Urinary bladder (tissue), 4 donors: ENCODE results near the gene NPRL2. TPM values are rescaled to one million over a fixed set of nuclear protein-coding genes. Genes with fewer than 3 reads are reported as not detected.

ENCODE experiments used
- DNase-seq: peaks from one replicate; pipeline ENCODE4 v3.0.0-alpha.2; 2015; ENCODE audit errors: extremely low spot score
- H3K27ac ChIP-seq: one replicate; pipeline ENCODE4 v1.5.1; 2013; ENCODE audit warnings: low read depth, mild to moderate bottlenecking, moderate library complexity
- H3K36me3 ChIP-seq: one replicate; pipeline ENCODE4 v1.6.1; 2013; ENCODE audit warnings: mild to moderate bottlenecking, moderate library complexity; ENCODE audit not compliant: insufficient read depth
- H3K4me1 ChIP-seq: one replicate; pipeline ENCODE4 v1.6.1; 2013; ENCODE audit warnings: mild to moderate bottlenecking, moderate library complexity; ENCODE audit not compliant: insufficient read depth
- H3K4me3 ChIP-seq: one replicate; pipeline ENCODE4 v1.5.1; 2013; ENCODE audit warnings: low read depth, low read length
- WGBS: extraction: QIAGEN DNeasy Blood & Tissue Kit; methylation state at CpG from one replicate; pipeline ENCODE4 v1.1.7; 2013; 5-methylcytosine and 5-hydroxymethylcytosine counted together
- polyA plus RNA-seq: library from polyadenylated mRNA; stranded (reverse); fragments of 200-250 nt; gene quantifications from one replicate; pipeline ENCODE4 v1.2.3, GENCODE V29; 2013
- total RNA-seq: library from RNA; depleted of rRNA; stranded (reverse); fragments of >200 nt; gene quantifications from one replicate; pipeline ENCODE4 v1.2.3, GENCODE V29; 2014
- donor health status: healthy with polysubstance abuse.
- donor health status: healthy.

NPRL2 gene
- total and polyA plus RNA-seq, 2 donors: 17.0 to 17.3 TPM

- Histone ChIP-seq H3K36me3 (no peaks in the 10 kb centered on the region), H3K4me1 (no peaks in the 10 kb centered on the region), H3K4me3 (no peak overlapping the region), H3K27ac (no peak overlapping the region)
- 90% methylated on average over 4 of the region's 4 CpGs for WGBS
- DNase-seq: no peak
Measured at GRCh38 chr3:50381383-50381782, 30.8 kb upstream of the NPRL2 start.

- no peaks in the 10 kb centered on the region for H3K36me3 ChIP-seq
- H3K4me3 ChIP-seq: no peak overlapping the region
- no peak for DNase-seq
- no peak overlapping the region for H3K27ac ChIP-seq
- WGBS: 85% methylated on average over 17 of the region's 17 CpGs
- no peaks in the 10 kb centered on the region for H3K4me1 ChIP-seq
Measured at GRCh38 chr3:50380405-50381085, 30.0 kb upstream of the NPRL2 start.

GRCh38 chr3:50378757-50379156 is 28.2 kb upstream of the NPRL2 start:
- Histone ChIP-seq H3K36me3 (no peaks in the 10 kb centered on the region), H3K27ac (no peak overlapping the region), H3K4me3 (no peak overlapping the region), H3K4me1 (no peaks in the 10 kb centered on the region)
- no peak for DNase-seq
- 90% methylated on average over 17 of the region's 17 CpGs for WGBS

- Histone ChIP-seq H3K36me3 (no peaks in the 10 kb centered on the region), H3K4me3 (no peak overlapping the region), H3K27ac (no peak overlapping the region), H3K4me1 (no peaks in the 10 kb centered on the region)
- no peak for DNase-seq
- 77% methylated on average over 6 of the region's 6 CpGs for WGBS
Measured at GRCh38 chr3:50378024-50378423, 27.4 kb upstream of the NPRL2 start.

- 65% methylated on average over 7 of the region's 7 CpGs for WGBS
- DNase-seq: no peak
- Histone ChIP-seq H3K27ac (no peak overlapping the region), H3K4me1 (no peaks in the 10 kb centered on the region), H3K36me3 (no peaks in the 10 kb centered on the region), H3K4me3 (no peak overlapping the region)
Measured at GRCh38 chr3:50375258-50375931, 24.8 kb upstream of the NPRL2 start.

- Histone ChIP-seq H3K36me3 (no peaks in the 10 kb centered on the region), H3K4me3 (no peak overlapping the region), H3K4me1 (no peaks in the 10 kb centered on the region), H3K27ac (no peak overlapping the region)
- no peak for DNase-seq
- WGBS: 70% methylated on average over 22 of the region's 22 CpGs
Measured at GRCh38 chr3:50374363-50375257, 24.0 kb upstream of the NPRL2 start.

GRCh38 chr3:50373146-50374051 is 22.8 kb upstream of the NPRL2 start:
- no peak overlapping the region for H3K4me3 ChIP-seq
- no peaks in the 10 kb centered on the region for H3K36me3 ChIP-seq
- no peaks in the 10 kb centered on the region for H3K4me1 ChIP-seq
- H3K27ac ChIP-seq: no peak overlapping the region
- 51% methylated on average over 12 of the region's 12 CpGs for WGBS
- DNase-seq: no peak

- no peak for DNase-seq
- 61% methylated on average over 8 of the region's 8 CpGs for WGBS
- no peak overlapping the region for H3K27ac ChIP-seq
- no peaks in the 10 kb centered on the region for H3K4me1 ChIP-seq
- no peaks in the 10 kb centered on the region for H3K36me3 ChIP-seq
- H3K4me3 ChIP-seq: no peak overlapping the region
Measured at GRCh38 chr3:50372349-50372748, 21.8 kb upstream of the NPRL2 start.

- Histone ChIP-seq H3K27ac (no peak overlapping the region), H3K4me1 (no peaks in the 10 kb centered on the region), H3K4me3 (no peak overlapping the region), H3K36me3 (no peaks in the 10 kb centered on the region)
- 80% methylated on average over 3 of the region's 3 CpGs for WGBS
- no peak for DNase-seq
Measured at GRCh38 chr3:50371133-50371685, 20.6 kb upstream of the NPRL2 start.

- DNase-seq: no peak
- WGBS: 36% methylated on average over 14 of the region's 14 CpGs
- Histone ChIP-seq H3K4me1 (no peaks in the 10 kb centered on the region), H3K36me3 (no peaks in the 10 kb centered on the region), H3K4me3 (no peak overlapping the region), H3K27ac (no peak overlapping the region)
Measured at GRCh38 chr3:50370594-50370993, 20.0 kb upstream of the NPRL2 start.

- no peaks in the 10 kb centered on the region for H3K36me3 ChIP-seq
- H3K4me1 ChIP-seq: no peaks in the 10 kb centered on the region
- H3K27ac ChIP-seq: no peak overlapping the region
- DNase-seq: no peak
- no peak overlapping the region for H3K4me3 ChIP-seq
- 66% methylated on average over 9 of the region's 9 CpGs for WGBS
Measured at GRCh38 chr3:50369012-50369670, 18.6 kb upstream of the NPRL2 start.

GRCh38 chr3:50365842-50366220 is 15.3 kb upstream of the NPRL2 start:
- Histone ChIP-seq H3K36me3 (no peaks in the 10 kb centered on the region), H3K27ac (no peak overlapping the region), H3K4me3 (peak overlapping the region; percentile 51), H3K4me1 (no peaks in the 10 kb centered on the region)
- 81% methylated on average over 5 of the region's 5 CpGs for WGBS
- no peak for DNase-seq
